Smooth muscle cell (in vitro differentiated cells): ENCODE measurements around the gene PCDHGA2. TPM values are rescaled to one million over a fixed set of nuclear protein-coding genes. Genes with fewer than 3 reads are reported as not detected.
"Not testable (repeated sequence)": the region's sequence is repeated elsewhere in the genome, so short reads cannot be mapped to it uniquely, and the experiment has no call there.

ENCODE experiments used
- DNase-seq: peaks from one replicate; lab custom pipeline; 2025; ENCODE audit not compliant: unreplicated experiment; lab: John Stamatoyannopoulos, UW
- H2AFZ ChIP-seq: fragments of 200-600 bp; sonication (generic); 2 replicates; pipeline ENCODE4 v1.6.0; 2016; ENCODE audit warnings: antibody characterized with exemption, low read depth, mild to moderate bottlenecking
- H3F3A ChIP-seq: fragments of 200-600 bp; sonication (generic); 2 replicates; pipeline ENCODE4 v1.6.0; 2017; ENCODE audit warnings: antibody characterized with exemption, low read depth
- H3K27ac ChIP-seq: fragments of 200-600 bp; sonication (generic); 2 replicates; pipeline ENCODE4 v1.5.1; 2016; ENCODE audit warnings: low read depth, mild to moderate bottlenecking
- H3K27me3 ChIP-seq: fragments of 200-600 bp; sonication (generic); 2 replicates; pipeline ENCODE4 v1.6.1; 2016; ENCODE audit warnings: low read depth, mild to moderate bottlenecking
- H3K36me3 ChIP-seq: fragments of 200-600 bp; sonication (generic); 2 replicates; pipeline ENCODE4 v1.5.1; 2016; ENCODE audit warnings: low read depth
- H3K4me1 ChIP-seq: fragments of 200-600 bp; sonication (generic); 2 replicates; pipeline ENCODE4 v1.5.1; 2016; ENCODE audit warnings: low read depth
- H3K4me2 ChIP-seq: fragments of 200-600 bp; sonication (generic); 2 replicates; pipeline ENCODE4 v1.6.0; 2016; ENCODE audit warnings: mild to moderate bottlenecking
- H3K4me3 ChIP-seq: fragments of 200-600 bp; sonication (generic); 2 replicates; pipeline ENCODE4 v1.5.1; 2016; ENCODE audit warnings: mild to moderate bottlenecking
- H3K79me2 ChIP-seq: fragments of 200-600 bp; sonication (generic); 2 replicates; pipeline ENCODE4 v1.6.0; 2016; ENCODE audit warnings: low read depth, mild to moderate bottlenecking
- H3K9ac ChIP-seq: fragments of 200-600 bp; sonication (generic); 2 replicates; pipeline ENCODE4 v1.6.0; 2016; ENCODE audit warnings: low read depth
- H3K9me3 ChIP-seq: fragments of 200-600 bp; sonication (generic); replicated peaks from 2 replicates; pipeline ENCODE4 v1.5.1; 2016; ENCODE audit warnings: low read depth
- H4K20me1 ChIP-seq: fragments of 200-600 bp; sonication (generic); 2 replicates; pipeline ENCODE4 v1.6.0; 2016; ENCODE audit warnings: low read depth
- CTCF ChIP-seq: fragments of 200-600 bp; sonication (generic); IDR thresholded peaks from 2 replicates; pipeline ENCODE4 v1.5.1; 2017; ENCODE audit warnings: borderline replicate concordance, mild to moderate bottlenecking, antibody characterized with exemption; ENCODE audit not compliant: insufficient read depth, poor library complexity, severe bottlenecking
- WGBS: methylation state at CpG from one replicate; pipeline ENCODE4 v1.1.7; 2016; ENCODE audit warnings: low lambda C conversion rate; 5-methylcytosine and 5-hydroxymethylcytosine counted together
- polyA plus RNA-seq: library from polyadenylated mRNA; unstranded; fragments of >200 nt; fragmentation: Nextera tagmentation; extraction: Ambion mirVana; gene quantifications from 2 replicates; pipeline ENCODE4 v1.2.1, GENCODE V29; 2016
- total RNA-seq: library from RNA; depleted of rRNA; stranded (reverse); fragments of >200 nt; gene quantifications from 2 replicates; pipeline ENCODE4 v1.2.3, GENCODE V29; 2014

The PCDHGA2 gene
- total and polyA plus RNA-seq, 2 experiments from 2014 or later, result 0.04 TPM; not detected in 1

GRCh38 chr5:141373673-141374317 is 35.2 kb downstream of the PCDHGA2 start, which contains the start of gene PCDHGA6:
TSS of gene PCDHGA6 (plus strand) at chr5:141373891. CDS start at chr5:141374084, 193 bp downstream.
- 95% methylated on average over 27 of the region's 27 CpGs for WGBS
- no peak within 1 kb of the TSS for H3K9ac ChIP-seq
- H3K4me2 ChIP-seq, result no peak within 1 kb of the TSS
- H3K9me3 ChIP-seq, result peaks cover 14% of the 10 kb centered on the region
- H2AFZ ChIP-seq, result no peak within 1 kb of the TSS
- no peak within 1 kb of the TSS for H3K27ac ChIP-seq
- DNase-seq, result no peak
- H3K27me3 ChIP-seq, result no peaks in the 10 kb centered on the region
- no peaks in the 10 kb centered on the region for H3K36me3 ChIP-seq
- no peaks in the 10 kb centered on the region for H3K79me2 ChIP-seq
- H3F3A ChIP-seq, result no peaks in the 10 kb centered on the region
- no peak within 1 kb of the TSS for H3K4me3 ChIP-seq
- H4K20me1 ChIP-seq, result no peaks in the 10 kb centered on the region
- no peak for TF ChIP-seq CTCF
- no peaks in the 10 kb centered on the region for H3K4me1 ChIP-seq

- TF ChIP-seq CTCF, result no peak
- no peaks in the 10 kb centered on the region for H3K27me3 ChIP-seq
- no peaks in the 10 kb centered on the region for H3K36me3 ChIP-seq
- DNase-seq, result no peak
- no peak overlapping the region for H2AFZ ChIP-seq
- peaks cover 14% of the 10 kb centered on the region for H3K9me3 ChIP-seq
- no peaks in the 10 kb centered on the region for H4K20me1 ChIP-seq
- no peak overlapping the region for H3K9ac ChIP-seq
- no peaks in the 10 kb centered on the region for H3K79me2 ChIP-seq
- H3K27ac ChIP-seq, result no peak overlapping the region
- 90% methylated on average over 14 of the region's 14 CpGs for WGBS
- no peak overlapping the region for H3K4me3 ChIP-seq
- no peaks in the 10 kb centered on the region for H3F3A ChIP-seq
- H3K4me1 ChIP-seq, result no peaks in the 10 kb centered on the region
- no peak overlapping the region for H3K4me2 ChIP-seq
Observed at GRCh38 chr5:141374627-141375026, 36.1 kb downstream of the PCDHGA2 start.

GRCh38 chr5:141375444-141376155 is 37.0 kb downstream of the PCDHGA2 start:
- not testable (repeated sequence) for H2AFZ ChIP-seq, H3K27me3 ChIP-seq, H3K4me3 ChIP-seq, DNase-seq, H3K4me2 ChIP-seq, H3K9ac ChIP-seq, H3K4me1 ChIP-seq, H3K27ac ChIP-seq, H3K36me3 ChIP-seq, H3K79me2 ChIP-seq, H3F3A ChIP-seq, H4K20me1 ChIP-seq
- peaks cover 14% of the 10 kb centered on the region for H3K9me3 ChIP-seq
- 96% methylated on average over 35 of the region's 48 CpGs for WGBS

- DNase-seq, result no peak
- Histone ChIP-seq H3F3A (no peaks in the 10 kb centered on the region), H3K27ac (no peak within 1 kb of the TSS), H3K27me3 (no peaks in the 10 kb centered on the region), H3K4me1 (no peaks in the 10 kb centered on the region), H4K20me1 (no peaks in the 10 kb centered on the region), H3K9ac (no peak within 1 kb of the TSS), H3K9me3 (no peaks in the 10 kb centered on the region), H3K4me2 (no peak within 1 kb of the TSS), H3K79me2 (no peaks in the 10 kb centered on the region), H3K4me3 (no peak within 1 kb of the TSS), H2AFZ (no peak within 1 kb of the TSS), H3K36me3 (no peaks in the 10 kb centered on the region)
- TF ChIP-seq CTCF, result no peak
- 95% methylated on average over 37 of the region's 37 CpGs for WGBS
Observed at GRCh38 chr5:141382469-141383294, 44.1 kb downstream of the PCDHGA2 start, which contains the start of gene PCDHGA7. TSS of gene PCDHGA7 (plus strand) at chr5:141382742. CDS start at chr5:141382900, 158 bp downstream.
